ENCODE data around the gene GLT6D1. TPM values are rescaled to one million over a fixed set of nuclear protein-coding genes. Genes with fewer than 3 reads are reported as not detected.
A peak's percentile ranks its signal among the peaks of the same experiment; 100 is the strongest.
"Not testable (repeated sequence)": the region's sequence is repeated elsewhere in the genome, so short reads cannot be mapped to it uniquely, and the experiment has no call there.

The GLT6D1 gene
- total RNA-seq, 1 experiment from 2014 or later, result not detected

- no peak for DNase-seq (ENCODE audit: low read depth)
These were observed 25.8 kb upstream of the GLT6D1 start for GRCh38 chr9:135664801-135665794.

- no peak for DNase-seq (ENCODE audit: low read depth)
These were observed 24.9 kb upstream of the GLT6D1 start for GRCh38 chr9:135664266-135664665.

GRCh38 chr9:135663857-135664256 is 24.5 kb upstream of the GLT6D1 start:
- DNase-seq (ENCODE audit: low read depth), result no peak

- DNase-seq (ENCODE audit: low read depth), result no peak
These were observed 24.1 kb upstream of the GLT6D1 start for GRCh38 chr9:135663451-135663770.

- DNase-seq (ENCODE audit: low read depth), result peak; percentile 86
These were observed 23.6 kb upstream of the GLT6D1 start, which contains the start of gene LCN9 for GRCh38 chr9:135662758-135663450. Gene LCN9, plus strand, starts transcription at chr9:135663309. Its CDS starts 13 bp downstream, at chr9:135663322.

- no peak for DNase-seq (ENCODE audit: low read depth)
These were observed 22.6 kb upstream of the GLT6D1 start for GRCh38 chr9:135661816-135662560.

- DNase-seq (ENCODE audit: low read depth), result no peak
These were observed 21.1 kb upstream of the GLT6D1 start for GRCh38 chr9:135660407-135660806.

GRCh38 chr9:135659252-135659651 is 19.9 kb upstream of the GLT6D1 start:
- DNase-seq (ENCODE audit: low read depth), result no peak

- no peak for DNase-seq (ENCODE audit: low read depth)
These were observed 18.1 kb upstream of the GLT6D1 start for GRCh38 chr9:135657416-135657815.

GRCh38 chr9:135655317-135655716 is 16.0 kb upstream of the GLT6D1 start:
- no peak for DNase-seq (ENCODE audit: low read depth)

- no peak for DNase-seq (ENCODE audit: low read depth)
These were observed 11.1 kb upstream of the GLT6D1 start for GRCh38 chr9:135650408-135650807.

GRCh38 chr9:135649508-135649907 is 10.2 kb upstream of the GLT6D1 start:
- DNase-seq (ENCODE audit: low read depth), result no peak

- no peak for DNase-seq (ENCODE audit: low read depth)
These were observed 9.4 kb upstream of the GLT6D1 start for GRCh38 chr9:135648494-135649410.

GRCh38 chr9:135647884-135648283 is 8.5 kb upstream of the GLT6D1 start:
- DNase-seq (ENCODE audit: low read depth), result no peak

GRCh38 chr9:135644631-135645218 is 5.4 kb upstream of the GLT6D1 start:
- DNase-seq (ENCODE audit: low read depth), result no peak

GRCh38 chr9:135641745-135642144 is 2.4 kb upstream of the GLT6D1 start:
- no peak for DNase-seq (ENCODE audit: low read depth)

- DNase-seq (ENCODE audit: low read depth), result no peak
These were observed 1.7 kb upstream of the GLT6D1 start for GRCh38 chr9:135641047-135641446.

GRCh38 chr9:135636930-135637530 is 2.3 kb downstream of the GLT6D1 start:
- not testable (repeated sequence) for DNase-seq (ENCODE audit: low read depth)

GRCh38 chr9:135632841-135633240 is 6.5 kb downstream of the GLT6D1 start:
- no peak for DNase-seq (ENCODE audit: low read depth)

GRCh38 chr9:135624282-135624681 is 15.1 kb downstream of the GLT6D1 start:
- DNase-seq (ENCODE audit: low read depth), result no peak

All from Daoy (cell line).